Thyroid gland (tissue), 4 donors: Measurements from ENCODE around the gene TMEM256.

Experiments used
- CTCF ChIP-seq, 6 experiments: fragments of 200-600 bp in 3 of 6; fragments of 450-650 bp in 3 of 6; sonication (generic) in 3 of 6; IDR thresholded peaks; one replicate each; pipeline ENCODE4 v1.5.1; 2016 to 2019; ENCODE audit warnings: antibody characterized with exemption in 6 of 6, mild to moderate bottlenecking in 2 of 6, inconsistent platforms in 1 of 6, moderate library complexity in 1 of 6
- POLR2A ChIP-seq, 2 donors: fragments of 450-650 bp; IDR thresholded peaks; one replicate each; pipeline ENCODE4 v1.6.1; 2017; ENCODE audit warnings: antibody characterized with exemption in 2 of 2, mild to moderate bottlenecking in 2 of 2, moderate library complexity in 1 of 2

- TF ChIP-seq CTCF (IDR thresholded peaks at IDR 0.05): no peak
- TF ChIP-seq POLR2A (IDR thresholded peaks at IDR 0.05): peak in 1 of 2 donors; percentile 79
These were observed 22.8 kb downstream of the TMEM256 start, which contains the start of gene TNK1 for GRCh38 chr17:7380855-7381683.
